Myocyte (in vitro differentiated cells): Measurements from ENCODE around the gene RASGEF1C. TPM values are rescaled to one million over a fixed set of nuclear protein-coding genes. Genes with fewer than 3 reads are reported as not detected.

Experiments used
- DNase-seq: peaks from one replicate; pipeline ENCODE4 v3.0.0-alpha.2; 2012; ENCODE audit warnings: low read depth
- total RNA-seq: library from RNA; depleted of rRNA; stranded (reverse); fragments of >200 nt; gene quantifications from 2 replicates; pipeline ENCODE4 v1.2.3, GENCODE V29; 2014

Gene RASGEF1C
- total RNA-seq, 1 donor from 2014 or later: not detected

DNA sequence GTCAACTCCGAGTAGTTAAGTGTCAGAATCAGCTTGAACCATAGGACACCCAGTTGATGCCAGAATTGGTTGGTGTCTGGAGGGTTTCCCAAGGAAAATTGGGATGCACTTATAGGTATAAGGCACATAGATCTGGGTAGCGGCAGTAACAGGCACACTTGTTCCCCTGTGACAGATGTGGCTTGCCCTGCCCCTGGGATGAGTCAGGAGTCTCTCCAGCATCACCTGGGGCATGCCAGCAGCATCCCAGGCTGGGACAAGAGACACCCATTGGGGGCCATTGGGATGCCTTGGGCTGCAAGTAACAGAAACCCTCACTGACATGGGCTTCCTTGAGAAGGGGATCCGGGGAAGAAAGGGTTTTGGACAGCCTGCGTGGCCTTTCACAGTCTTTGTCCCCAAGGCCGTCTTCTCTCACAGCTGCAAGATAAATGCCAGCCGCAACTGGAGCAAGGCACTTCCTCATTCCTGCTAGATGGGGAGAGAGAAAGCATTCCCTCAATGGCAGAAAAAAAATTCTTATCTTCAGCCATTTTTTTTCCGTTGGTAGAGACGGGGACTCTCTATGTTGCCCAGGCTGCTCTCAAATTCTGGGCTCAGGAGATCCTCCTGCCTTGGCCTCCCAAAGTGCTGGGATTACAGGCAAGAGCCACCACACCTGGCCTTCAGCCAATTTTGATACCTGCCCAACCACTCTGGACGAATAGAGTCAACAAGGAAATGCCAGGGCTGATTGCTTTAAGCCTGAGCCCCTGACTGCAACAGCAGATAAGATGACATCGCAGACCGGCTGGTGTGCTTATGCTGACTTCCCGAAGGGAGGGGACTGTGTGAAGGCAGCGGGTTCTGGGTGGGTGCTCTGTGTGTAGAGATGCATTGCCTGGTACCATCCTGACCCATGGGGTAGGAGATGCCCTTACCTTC is 124.1 kb downstream of the RASGEF1C start:
- no peak for DNase-seq

DNA sequence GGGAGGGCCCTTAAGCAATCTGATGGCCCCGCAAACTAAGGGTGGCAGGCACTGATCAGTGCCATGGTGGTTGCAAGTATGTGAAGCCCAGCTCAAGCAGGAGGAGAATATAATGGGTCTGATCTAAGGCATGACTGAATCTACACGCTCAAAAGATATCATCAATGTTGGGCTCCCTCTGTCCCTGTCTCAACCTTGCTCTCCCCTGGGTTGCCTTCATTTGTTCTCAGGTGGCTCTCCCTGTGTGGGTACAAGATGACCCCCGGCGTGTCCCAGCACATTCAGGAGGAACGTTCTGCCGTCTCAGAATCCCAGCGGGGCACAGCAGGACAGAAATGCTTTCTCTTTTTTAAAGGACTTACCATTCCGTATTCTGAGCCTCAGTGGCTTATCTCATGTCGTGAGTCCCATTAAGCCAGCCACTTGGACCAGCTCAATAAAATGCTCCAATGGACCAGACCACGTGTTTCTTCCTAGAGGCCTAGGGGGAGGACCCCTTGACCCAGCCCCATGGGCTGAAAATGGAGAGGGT is 125.4 kb downstream of the RASGEF1C start:
- no peak for DNase-seq

DNA sequence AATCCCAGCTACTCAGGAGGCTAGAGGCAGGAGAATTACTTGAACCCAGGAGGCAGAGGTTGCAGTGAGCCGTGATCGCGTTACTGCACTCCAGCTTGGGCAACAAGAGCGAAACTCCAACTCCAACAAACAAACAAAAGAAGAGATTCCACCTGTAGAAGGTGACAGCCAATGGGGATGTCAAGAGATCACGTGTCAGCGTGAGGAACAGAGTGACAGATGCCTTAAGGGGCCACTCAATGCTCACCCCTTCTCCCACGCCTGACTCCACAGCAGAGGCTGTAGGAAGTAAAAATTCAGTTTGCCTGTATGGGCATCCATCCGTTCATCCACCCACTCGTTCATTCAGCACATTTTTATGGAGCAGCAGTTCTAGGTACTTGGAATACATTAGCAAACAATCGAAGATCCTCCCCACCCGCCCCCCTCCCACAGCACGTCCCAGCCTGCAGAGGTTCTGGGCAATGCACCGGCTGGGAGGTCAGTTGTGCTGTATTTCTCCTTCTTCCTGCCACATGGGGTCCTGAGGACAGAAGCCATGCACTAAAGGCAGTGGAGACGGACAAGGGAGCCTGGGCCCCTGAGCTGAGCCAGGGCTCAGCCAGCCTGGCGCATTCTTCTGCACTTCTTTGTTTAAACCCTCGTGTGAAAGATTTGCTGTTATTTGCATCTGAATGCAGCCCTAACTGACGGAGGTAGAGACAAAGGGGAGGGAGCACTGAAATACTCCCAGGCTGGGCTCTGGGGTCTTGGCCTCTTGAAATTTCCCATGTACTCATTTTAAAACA is 126.2 kb downstream of the RASGEF1C start:
- no peak for DNase-seq

DNA sequence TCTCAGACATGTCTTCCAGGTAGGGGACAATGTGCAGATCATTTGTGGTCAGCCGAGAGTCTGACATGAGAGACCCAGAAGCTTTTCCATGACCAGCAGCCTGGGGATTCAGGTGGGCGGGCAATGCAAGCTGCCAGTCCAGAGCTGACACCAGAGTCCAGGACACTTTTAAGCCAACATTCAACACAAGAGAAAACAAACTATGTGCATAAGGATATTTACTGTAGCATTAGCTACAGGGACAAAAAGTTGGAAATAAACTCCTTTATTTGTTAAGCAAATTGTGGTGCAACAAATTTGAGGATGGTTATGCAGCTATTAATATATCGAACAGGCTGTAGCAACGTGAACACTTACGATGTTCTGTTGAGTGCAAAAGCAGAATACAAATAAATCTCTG is 127.5 kb downstream of the RASGEF1C start:
- no peak for DNase-seq

DNA sequence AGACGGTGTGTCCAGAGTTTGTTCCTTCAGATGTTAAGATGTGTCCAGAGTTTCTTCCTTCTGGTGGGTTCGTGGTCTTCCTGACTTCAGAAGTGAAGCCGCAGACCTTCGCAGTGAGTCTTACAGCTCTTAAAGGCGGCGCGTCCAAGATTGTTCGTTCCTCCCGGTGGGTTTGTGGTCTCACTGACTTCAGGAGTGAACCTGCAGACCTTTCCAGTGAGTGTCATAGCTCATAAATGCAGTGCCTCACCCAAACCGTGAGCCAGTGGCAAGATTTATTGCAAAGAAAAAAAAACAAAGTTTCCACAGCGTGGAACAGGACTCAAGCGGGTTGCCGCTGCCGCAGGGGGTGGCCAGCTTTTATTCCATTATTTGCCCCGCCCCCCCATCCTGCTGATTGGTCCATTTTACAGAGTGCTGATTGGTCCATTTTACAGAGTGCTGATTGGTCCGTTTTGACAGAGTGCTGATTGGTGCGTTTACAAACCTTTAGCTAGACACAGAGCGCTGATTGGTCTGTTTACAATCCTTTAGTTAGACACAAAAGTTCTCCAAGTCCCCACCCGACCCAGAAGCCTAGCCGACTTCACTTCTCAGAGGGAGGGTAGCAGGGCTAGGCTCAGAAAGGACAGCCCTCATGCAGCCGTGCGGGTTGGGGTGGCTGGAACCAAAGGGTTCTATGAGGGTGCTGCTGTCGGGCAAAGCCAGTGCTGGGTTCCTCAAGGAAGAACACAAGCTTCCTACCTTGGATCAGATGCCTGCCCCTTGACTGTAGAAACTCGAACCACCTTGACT is 128.3 kb downstream of the RASGEF1C start:
- no peak for DNase-seq

DNA sequence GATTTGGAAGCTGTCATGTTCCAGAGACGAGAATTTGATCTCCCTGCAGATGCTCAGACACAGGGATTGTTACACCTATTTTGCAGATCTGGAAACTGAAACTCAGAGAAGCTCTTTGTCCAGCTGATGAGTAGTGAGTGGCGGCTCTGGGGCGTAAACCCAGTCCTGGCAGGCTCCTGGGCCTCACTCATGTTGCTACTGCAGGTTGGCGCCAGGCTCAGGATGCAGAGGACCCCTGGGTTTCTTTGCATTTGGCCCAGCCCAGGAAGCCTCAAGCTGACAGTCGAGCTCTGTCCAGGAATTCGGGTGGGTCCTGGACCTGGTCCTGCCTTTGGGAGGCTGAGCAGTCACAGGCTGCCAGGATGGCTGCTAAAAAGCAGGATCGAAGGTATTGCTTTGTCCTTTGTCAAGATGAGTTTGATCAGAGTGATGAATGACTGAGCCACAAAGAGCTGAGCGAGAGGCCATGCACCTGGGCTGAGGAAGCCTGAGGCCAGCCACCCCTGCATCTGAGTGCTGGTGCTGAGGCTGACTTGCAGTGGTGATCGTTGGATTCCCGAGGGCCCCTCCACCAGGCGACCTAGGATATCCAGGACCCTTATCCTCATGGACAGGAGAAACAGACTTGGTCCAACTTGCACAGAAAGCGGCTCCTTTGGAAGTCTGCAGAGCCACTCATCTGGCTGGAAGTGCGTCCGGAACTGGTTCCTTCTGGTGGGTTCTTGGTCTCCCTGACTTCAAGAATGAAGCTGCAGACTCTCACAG is 129.1 kb downstream of the RASGEF1C start:
- no peak for DNase-seq

DNA sequence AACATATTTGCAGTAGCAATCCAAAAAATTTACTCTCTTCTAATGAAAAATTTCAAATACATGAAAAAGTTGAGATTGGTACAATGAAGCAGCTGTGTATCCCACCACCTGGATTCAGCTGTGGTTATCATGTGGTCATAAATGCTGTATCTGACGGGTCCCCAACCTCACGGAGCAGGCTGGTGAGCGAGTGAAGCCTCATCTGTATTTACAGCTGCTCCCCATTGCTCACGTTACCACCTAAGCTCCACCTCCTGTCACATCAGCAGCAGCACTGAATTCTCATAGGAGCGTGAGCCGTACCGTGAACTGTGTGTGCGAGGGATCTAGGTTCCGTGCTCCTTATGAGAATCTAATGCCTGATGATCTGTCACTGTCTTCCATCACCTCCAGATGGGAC is 130.7 kb downstream of the RASGEF1C start:
- peak; percentile 18 for DNase-seq

DNA sequence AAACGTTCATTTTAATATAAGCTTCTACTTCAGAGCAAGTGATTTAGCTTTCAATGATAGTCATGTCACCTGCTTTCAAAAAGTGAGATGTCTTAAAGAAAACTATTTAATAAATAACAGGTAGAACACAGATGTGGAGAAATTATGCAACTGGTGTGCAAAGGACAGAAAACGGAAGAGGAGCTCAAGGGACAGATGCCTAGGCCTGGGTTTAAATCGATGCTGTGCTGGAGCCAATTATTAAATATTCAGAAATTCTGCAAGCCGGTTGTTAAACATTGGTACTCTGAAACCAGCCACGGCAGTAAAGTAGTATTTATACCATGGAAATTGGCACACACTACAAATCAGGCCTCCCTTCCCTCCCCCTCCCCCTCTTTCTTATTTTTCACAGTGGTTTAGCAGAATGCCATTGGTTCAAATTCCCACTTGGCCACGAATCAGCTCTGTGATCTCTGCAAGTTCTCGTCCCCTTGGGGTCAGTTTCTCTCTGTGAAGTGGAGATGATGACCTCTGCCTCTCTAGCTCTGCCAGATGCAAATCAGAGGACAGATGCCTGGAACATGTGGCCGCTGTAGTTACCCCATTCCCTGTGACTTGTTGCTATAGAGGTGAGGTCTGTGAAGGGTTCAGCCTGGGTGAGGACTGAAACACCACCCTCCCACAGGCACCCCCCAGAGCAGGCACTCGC is 131.3 kb downstream of the RASGEF1C start:
- DNase-seq: no peak

DNA sequence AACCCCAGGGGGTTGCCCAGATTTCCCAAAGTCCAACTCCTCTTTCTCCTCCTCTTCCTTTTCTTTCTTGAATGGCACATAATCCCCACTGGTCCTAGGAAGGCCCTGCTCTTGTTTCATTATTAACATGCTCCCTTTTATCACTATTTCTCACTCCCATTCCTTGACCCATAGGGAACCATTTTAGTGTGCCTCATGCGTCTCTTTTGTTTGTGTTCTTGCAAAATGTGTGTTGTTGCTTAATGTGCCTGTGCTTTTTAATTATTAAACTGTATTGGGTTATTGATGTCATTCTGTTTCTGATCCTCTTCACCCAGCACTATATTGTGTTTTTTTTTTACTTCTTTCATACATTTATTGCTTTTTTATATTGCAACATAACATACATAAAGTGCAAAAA is 133.3 kb downstream of the RASGEF1C start:
- DNase-seq: no peak

DNA sequence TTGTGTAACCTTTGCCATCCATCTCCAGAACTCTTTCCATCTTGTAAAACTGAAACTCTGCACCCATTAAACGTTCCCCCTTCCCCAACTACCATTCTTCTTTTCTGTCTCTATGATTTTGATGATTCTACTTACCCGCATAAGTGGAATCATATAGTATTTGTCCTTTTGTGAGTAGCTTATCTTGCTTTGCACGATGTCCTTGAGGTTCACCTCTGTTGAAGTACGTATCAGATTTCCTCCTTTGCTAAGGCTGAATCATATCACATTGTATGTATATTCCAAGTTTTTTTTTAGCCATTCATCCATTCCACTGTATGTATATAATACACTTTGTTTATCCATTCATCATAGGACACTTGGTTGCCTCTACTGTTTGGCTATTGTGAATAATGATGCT is 134.5 kb downstream of the RASGEF1C start:
- no peak for DNase-seq

DNA sequence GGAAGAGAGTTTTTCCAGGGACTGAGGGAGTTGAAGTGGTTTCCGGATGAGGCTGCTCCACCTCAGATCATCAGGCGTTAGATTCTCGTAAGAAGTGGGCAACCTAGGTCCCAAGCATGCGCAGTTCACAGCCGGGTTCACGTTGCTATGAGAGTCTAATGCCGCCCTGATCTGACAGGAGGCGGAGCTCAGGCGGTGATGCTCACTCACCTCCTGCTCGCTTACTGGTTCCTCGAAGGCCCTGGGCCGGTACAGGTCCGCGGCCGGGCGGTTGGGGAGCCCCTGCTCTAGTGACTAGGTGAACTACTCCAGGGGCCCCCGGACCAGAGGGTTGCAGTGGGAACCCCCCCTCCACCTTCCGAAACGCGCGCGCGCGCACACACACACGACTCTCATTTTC is 136.5 kb downstream of the RASGEF1C start:
- DNase-seq: no peak

DNA sequence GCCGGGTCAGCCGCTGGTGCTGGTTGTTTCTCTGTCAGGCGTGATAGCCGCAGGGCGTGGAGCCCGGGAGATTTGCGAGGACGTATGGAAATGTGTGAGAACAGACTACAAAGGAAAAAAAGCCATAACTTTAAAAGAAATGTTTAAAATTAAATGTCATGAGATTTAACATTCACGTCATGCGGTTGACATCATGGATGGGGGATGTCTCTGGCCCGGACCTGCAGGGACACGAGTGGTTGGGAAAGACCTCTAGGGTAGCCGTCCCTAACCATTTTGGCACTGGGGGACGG is 136.8 kb downstream of the RASGEF1C start:
- no peak for DNase-seq

DNA sequence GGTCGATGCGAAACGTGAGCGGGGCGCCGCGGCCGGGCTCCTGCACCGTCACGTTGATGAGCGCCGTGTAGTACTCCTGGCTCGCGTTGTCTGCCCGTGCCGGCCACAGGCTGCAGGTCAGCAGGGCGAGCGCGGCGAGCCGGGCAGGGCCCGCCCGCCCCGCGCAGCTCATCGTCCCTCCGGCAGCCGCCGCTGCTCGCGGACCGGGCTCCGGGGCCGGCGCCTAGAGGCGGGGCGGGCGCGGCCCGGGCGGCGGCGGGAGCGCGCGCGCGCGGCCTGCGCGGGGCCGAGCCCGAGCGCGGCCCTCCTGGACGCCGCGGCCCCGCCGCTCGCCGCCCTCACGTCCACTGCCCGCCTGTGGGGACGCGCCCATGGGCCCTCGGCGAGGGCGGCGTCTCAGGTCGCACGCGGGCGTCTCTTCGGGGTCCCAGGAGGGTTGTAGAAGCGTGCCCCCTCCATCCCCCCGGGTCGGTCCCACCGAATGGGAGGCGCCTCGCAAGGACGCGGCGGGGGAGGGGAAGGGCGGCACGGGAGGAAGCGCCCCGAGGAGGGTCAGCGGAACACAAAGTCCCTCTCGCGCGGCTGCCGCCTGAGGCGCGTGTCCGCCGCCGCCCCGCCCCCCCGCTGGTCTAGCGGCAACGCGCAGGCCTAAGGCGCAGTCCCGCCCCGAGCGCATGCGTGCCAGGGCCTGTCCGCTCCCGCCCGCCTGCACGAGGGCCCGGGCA is 137.3 kb downstream of the RASGEF1C start, which contains the start of gene RNF130:
TSS of gene RNF130 (minus strand) at position 229 of the 725 bp plus-strand sequence. CDS start at position 172, 57 bp downstream.
- peak; percentile 94 for DNase-seq

DNA sequence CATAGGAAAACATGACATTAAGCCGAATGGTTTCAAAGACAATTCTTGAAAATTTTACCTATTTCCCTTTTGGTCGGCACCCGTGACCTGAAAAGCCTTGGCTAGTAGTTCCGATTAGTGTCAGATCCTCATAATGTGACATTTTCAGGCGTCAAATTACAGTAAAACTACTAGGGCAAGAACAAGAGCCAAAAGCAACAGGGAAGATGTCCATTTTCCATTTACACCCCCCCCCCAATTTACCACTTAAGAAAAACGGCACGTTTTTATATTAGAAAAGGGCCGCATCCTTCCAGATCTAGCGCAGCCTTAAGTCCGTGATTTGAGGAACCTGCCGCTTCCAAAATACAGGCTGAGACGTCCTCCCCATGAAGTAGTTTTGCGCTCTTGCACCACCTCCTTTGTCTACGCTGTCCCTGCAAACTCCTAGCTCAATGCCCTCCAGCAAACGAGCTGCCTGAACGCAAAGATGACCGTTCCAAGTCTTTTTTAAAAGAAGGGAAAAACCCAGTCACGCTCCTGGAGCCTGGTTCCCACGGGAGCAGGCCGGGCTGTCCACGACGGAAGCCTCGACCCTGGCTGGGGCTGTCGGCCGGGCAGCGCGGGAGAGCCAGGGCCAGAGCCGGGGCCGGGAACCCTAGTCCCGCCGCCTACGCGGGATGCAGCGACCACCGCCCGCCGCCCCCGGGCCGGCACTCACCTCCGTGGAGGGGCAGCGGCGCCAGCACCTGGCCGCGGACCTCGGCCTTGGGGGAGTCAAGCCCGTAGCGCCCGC is 138.1 kb downstream of the RASGEF1C start:
- DNase-seq: peak; percentile 49

DNA sequence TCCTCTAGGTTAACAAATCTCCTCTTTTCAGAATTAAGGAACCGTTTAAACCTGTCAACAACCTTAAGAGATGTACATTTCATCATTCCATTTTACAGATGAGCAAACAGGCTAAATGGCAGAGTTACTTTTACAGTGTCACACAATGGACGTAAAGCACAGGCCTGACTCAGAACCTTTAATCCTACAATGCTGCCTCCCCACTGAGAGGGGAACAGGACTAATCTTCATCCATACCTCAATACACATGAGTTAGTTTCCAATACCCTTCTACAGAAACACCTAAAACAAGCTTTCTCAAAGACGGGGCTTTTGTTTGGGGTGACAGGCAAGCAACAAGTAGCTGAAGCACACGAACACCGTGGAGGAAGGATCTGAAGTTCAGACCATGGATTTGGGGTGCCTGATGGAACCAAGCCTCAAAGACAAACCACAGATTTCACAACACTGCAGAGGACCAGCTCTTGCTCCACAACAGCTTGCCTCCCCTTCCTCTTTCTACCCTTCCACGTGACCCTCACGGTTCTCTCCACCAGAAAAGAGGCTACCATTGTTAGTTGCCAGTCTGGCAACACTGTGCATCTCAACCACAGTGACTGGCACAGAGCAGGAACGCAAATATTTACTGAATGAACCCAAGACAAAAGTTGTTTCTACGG is 139.3 kb downstream of the RASGEF1C start:
- DNase-seq: no peak

DNA sequence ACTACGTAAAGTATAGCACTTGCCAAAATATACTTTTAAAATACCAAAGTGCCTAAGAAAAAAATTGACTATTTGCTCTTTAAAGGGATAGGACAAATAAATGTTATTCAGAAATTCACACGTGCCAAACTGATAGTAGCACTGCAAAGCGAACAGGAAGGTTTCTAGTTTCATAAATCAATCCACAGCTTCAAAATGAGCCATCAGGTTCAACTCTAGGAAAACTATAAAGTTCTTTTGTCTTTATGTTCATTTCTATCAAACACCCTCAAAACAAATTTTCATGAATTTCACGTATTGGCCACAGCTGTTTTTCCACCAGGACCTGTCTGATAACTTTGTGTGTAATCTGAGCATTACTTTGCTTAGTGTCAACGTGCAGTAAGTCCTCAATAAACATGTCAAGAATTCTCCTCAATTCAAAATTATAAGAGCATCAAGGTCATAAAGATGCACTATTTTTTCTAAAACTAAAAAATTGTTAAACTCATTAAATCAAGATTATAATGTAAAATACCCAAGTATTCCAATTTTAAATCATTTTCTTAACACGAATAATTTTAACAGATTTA is 140.4 kb downstream of the RASGEF1C start:
- DNase-seq: no peak

DNA sequence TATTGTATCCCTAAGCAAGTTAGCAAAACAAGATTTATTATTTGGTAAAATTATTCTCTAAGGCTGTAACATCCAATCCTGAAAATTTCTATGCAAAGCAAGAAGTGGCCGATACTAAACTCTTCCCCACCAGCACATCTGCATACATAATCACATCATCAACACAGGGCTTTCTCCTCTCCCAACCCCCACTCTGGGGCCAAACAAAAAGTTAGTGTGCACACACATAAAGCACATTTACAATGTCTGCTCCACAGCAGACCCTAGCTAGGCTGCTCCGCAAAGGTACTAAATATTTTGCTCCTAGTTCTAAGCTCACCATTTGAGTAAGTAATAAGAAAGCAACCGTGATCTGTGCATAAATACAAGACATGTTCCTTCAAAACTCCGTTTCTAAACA is 141.0 kb downstream of the RASGEF1C start:
- no peak for DNase-seq

DNA sequence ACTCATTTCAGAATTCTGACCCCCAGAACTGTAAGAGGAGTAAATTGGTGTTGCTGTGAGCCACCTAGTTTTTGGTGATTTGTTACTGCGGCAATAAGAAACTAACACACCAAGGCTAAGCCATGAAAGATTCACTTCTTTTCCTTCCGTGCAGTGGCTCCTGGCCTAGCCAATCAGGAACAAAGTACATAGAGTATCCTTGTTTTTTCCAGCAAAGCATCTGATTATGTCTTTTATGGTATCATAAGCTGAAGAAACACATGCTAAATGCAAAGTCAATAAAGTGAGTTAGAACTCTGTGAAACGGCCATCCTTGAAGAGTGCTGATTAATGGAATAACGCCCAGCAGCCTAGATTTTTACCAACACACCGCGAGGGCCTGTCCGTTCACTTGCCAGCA is 148.8 kb downstream of the RASGEF1C start:
- no peak for DNase-seq
